Type B pancreatic cell (in vitro differentiated cells): ENCODE results near the gene TRPC3. TPM values are rescaled to one million over a fixed set of nuclear protein-coding genes. Genes with fewer than 3 reads are reported as not detected.

Source experiments
- DNase-seq: peaks from one replicate; pipeline ENCODE4 v3.0.0; 2021; ENCODE audit warnings: mixed read lengths; ENCODE audit not compliant: unreplicated experiment; ENCODE audit errors: extremely low spot score
- H3K27ac Mint-ChIP-seq: 2 replicates; pipeline ENCODE4 v1.8.0; 2021; ENCODE audit warnings: mild to moderate bottlenecking, mixed read lengths
- H3K27me3 Mint-ChIP-seq: 2 replicates; pipeline ENCODE4 v1.8.0; 2021; ENCODE audit warnings: mixed read lengths
- H3K36me3 Mint-ChIP-seq: 2 replicates; pipeline ENCODE4 v1.8.0; 2021; ENCODE audit warnings: mixed read lengths
- H3K4me1 Mint-ChIP-seq: one replicate; pipeline ENCODE4 v1.8.0; 2021; ENCODE audit warnings: mixed read lengths; ENCODE audit not compliant: unreplicated experiment
- H3K4me3 Mint-ChIP-seq: 2 replicates; pipeline ENCODE4 v1.8.0; 2021; ENCODE audit warnings: mild to moderate bottlenecking, mixed read lengths
- H3K9me3 Mint-ChIP-seq: 2 replicates; pipeline ENCODE4 v1.8.0; 2021; ENCODE audit warnings: mixed read lengths
- total RNA-seq: library from RNA; stranded (reverse); gene quantifications from 2 replicates; pipeline ENCODE4 v1.2.1, GENCODE V29; 2021; ENCODE audit warnings: low replicate concordance
- TF ChIP-seq, protein P1 (sequence below): fragments of 200-600 bp; sonication (generic); conservative IDR thresholded peaks from 2 replicates; pipeline ENCODE4 v1.5.0; 2021; ENCODE audit warnings: antibody characterized with exemption, mild to moderate bottlenecking

Gene TRPC3
- total RNA-seq, 1 donor from 2014 or later = 1.0 TPM

DNA sequence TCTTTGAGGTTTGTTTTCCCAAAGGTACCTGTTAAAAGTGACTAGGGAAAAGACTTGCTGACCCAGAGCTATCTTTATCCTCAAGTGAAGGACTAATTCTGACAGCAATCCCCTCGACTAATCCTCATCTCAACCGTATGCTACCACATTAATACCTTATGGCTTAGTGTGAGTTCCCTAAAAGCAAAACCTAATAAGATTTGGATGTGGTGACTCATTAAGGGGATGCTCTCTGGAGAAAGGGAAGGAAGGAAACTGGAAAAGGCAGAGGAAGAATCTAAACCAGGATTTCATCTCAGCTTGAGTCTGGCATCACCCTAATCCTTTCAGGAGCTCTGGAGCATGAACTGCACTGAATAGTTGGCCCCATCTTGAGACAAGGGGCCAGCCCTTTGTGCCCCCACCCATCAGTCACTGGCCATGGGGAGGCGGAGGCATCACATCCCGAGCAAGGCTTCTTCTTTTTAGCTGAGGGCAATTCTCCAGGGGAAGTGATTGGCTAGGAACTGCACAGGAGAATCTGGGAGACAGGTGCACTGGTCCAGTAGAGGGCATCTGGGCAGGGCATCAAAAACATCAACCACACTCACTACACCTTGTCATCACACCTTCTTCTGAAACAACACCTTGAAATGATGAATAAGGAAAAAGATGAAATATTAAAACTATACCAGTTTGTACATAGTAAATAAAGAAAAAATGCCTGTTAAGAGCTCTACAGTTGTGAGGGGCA is 74.7 kb downstream of the TRPC3 start:
- H3K9me3 Mint-ChIP-seq = no peaks in the 10 kb centered on the region
- H3K36me3 Mint-ChIP-seq = no peaks in the 10 kb centered on the region
- TF ChIP-seq, protein P1, sequence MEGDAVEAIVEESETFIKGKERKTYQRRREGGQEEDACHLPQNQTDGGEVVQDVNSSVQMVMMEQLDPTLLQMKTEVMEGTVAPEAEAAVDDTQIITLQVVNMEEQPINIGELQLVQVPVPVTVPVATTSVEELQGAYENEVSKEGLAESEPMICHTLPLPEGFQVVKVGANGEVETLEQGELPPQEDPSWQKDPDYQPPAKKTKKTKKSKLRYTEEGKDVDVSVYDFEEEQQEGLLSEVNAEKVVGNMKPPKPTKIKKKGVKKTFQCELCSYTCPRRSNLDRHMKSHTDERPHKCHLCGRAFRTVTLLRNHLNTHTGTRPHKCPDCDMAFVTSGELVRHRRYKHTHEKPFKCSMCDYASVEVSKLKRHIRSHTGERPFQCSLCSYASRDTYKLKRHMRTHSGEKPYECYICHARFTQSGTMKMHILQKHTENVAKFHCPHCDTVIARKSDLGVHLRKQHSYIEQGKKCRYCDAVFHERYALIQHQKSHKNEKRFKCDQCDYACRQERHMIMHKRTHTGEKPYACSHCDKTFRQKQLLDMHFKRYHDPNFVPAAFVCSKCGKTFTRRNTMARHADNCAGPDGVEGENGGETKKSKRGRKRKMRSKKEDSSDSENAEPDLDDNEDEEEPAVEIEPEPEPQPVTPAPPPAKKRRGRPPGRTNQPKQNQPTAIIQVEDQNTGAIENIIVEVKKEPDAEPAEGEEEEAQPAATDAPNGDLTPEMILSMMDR = no peak
- no peak overlapping the region for H3K27ac Mint-ChIP-seq
- peaks cover 6% of the 10 kb centered on the region for H3K4me1 Mint-ChIP-seq
- H3K4me3 Mint-ChIP-seq = no peak overlapping the region
- H3K27me3 Mint-ChIP-seq = no peaks in the 10 kb centered on the region
- DNase-seq = no peak

DNA sequence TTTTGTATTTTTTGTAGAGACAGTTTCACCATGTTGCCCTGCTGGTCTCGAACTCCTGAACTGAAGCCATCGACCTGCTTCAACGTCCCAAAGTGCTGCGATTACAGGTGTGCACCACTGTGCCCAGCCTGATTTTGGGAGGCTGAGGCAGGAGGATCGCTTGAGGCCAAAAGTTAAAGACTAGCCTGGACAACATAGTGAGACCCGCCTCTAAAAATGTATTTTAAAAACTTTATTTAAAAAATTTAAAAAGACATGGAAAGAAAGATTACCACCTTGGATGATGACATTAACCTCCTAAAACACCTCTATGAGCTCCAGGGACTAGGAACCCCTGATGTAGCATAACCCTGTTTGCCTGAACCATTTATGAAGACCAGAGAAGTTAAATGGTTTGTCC is 75.8 kb downstream of the TRPC3 start:
- Mint-ChIP-seq H3K27me3 (no peaks in the 10 kb centered on the region), H3K36me3 (no peaks in the 10 kb centered on the region), H3K9me3 (no peaks in the 10 kb centered on the region), H3K27ac (no peak overlapping the region), H3K4me3 (no peak overlapping the region), H3K4me1 (peaks cover 6% of the 10 kb centered on the region)
- no peak for DNase-seq
- TF ChIP-seq, protein P1 = no peak

DNA sequence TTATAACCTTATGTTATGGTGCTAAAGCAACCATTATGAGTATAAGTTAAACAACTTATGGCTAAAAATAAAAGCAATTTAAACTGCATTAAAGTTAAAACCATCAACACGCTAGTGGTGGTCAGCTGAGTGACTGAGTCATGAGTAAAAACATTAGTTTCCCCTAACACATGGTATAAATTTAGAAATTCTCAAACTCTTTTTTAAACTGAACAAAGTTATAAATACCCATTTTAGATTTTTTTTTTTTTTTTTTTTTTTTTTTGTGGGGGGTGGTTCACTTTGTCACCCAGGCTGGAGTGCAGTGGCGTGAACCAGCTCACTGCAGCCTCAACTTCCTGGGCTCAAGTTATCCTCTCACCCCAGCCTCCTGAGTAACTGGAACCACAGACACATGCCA is 76.2 kb downstream of the TRPC3 start:
- H3K4me1 Mint-ChIP-seq = peaks cover 6% of the 10 kb centered on the region
- TF ChIP-seq, protein P1 = no peak
- H3K4me3 Mint-ChIP-seq = no peak overlapping the region
- H3K27ac Mint-ChIP-seq = no peak overlapping the region
- H3K36me3 Mint-ChIP-seq = no peaks in the 10 kb centered on the region
- H3K27me3 Mint-ChIP-seq = no peaks in the 10 kb centered on the region
- H3K9me3 Mint-ChIP-seq = no peaks in the 10 kb centered on the region
- no peak for DNase-seq

- Mint-ChIP-seq H3K4me1 (peaks cover 11% of the 10 kb centered on the region), H3K27me3 (no peaks in the 10 kb centered on the region), H3K9me3 (no peaks in the 10 kb centered on the region), H3K27ac (no peak overlapping the region), H3K36me3 (no peaks in the 10 kb centered on the region), H3K4me3 (no peak overlapping the region)
- TF ChIP-seq, protein P1 = no peak
- no peak for DNase-seq
These were observed 78.3 kb downstream of the TRPC3 start for GRCh38 chr4:121873604-121874003.

DNA sequence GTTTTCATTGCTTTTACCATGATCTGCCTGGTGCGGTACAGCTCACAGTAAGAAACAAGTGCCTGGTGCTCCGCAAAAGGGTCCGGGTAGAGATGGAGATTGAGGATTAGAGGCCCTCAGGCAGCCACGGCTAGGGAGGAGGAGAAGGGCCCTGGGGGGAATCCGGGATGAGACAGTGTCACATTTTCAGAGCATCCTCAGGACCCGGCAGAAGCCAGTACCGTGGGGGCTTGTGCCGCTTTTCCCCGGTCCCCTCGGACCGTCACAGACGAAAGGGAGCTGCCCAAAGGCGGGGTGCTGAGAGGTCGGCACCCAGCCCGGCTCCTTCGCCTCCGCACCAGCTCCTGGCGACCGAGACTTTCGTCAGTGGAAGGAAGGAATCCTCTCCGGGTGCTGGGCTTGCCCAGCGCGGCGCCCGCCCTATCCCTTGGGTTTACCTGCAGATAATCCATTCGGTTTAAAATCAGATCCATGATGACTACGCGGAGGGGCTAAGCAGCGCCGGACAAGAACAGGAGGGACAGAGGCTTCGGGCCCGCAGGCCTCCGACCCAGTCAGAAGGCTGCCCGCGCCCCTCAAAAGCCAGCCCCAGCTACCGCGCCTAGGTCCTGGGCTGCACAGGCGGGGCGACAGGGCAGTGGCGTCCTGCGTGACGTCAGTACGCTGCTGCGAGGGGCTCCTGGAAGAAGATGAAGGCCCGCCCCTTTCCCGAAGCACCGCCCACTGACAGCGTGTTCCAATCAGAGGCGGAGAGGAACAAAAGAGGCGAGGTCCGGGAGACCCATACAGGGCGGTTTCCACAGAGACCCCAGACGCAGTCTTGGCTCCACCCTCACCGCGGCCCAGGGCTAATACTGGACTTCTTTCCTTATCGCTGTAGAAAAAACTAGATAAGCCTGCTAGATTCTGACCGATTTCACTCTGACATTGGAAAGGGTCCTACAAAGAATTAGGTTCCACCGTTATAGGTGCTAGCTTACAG is 81.7 kb downstream of the TRPC3 start, which contains the start of gene BBS7:
TSS of gene BBS7 (minus strand) at position 634 of the 982 bp plus-strand sequence. CDS start at position 473, 161 bp downstream.
- peak within 1 kb of the TSS; percentile 94 for H3K27ac Mint-ChIP-seq
- peak within 1 kb of the TSS; percentile 97 for H3K4me3 Mint-ChIP-seq
- TF ChIP-seq, protein P1 = no peak
- H3K36me3 Mint-ChIP-seq = peaks cover 21% of the 10 kb centered on the region
- H3K4me1 Mint-ChIP-seq = peaks cover 12% of the 10 kb centered on the region
- DNase-seq = peak; percentile 94
- H3K27me3 Mint-ChIP-seq = no peaks in the 10 kb centered on the region
- H3K9me3 Mint-ChIP-seq = no peaks in the 10 kb centered on the region
